ENCODE measurements around the gene KRTAP1-4. TPM values are rescaled to one million over a fixed set of nuclear protein-coding genes. Genes with fewer than 3 reads are reported as not detected.
"Not testable (repeated sequence)": the region's sequence is repeated elsewhere in the genome, so short reads cannot be mapped to it uniquely, and the experiment has no call there.

The KRTAP1-4 gene, protein sequence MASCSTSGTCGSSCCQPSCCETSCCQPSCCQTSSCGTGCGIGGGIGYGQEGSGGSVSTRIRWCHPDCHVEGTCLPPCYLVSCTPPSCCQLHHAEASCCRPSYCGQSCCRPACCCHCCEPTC
- polyA plus RNA-seq (ENCODE audit: insufficient read length in 12 of 12), result not detected
- long read RNA-seq, donor 1, result 0 reads
- long read RNA-seq, donor 2, result 0 reads
- long read RNA-seq, donor 3, result 0 reads
- long read RNA-seq, donor 4, result 0 reads
- long read RNA-seq, donor 5, result 0 reads
- long read RNA-seq, donor 6, result 0 reads
- long read RNA-seq, donor 7, result 0 reads
- long read RNA-seq, donor 8, result 0 reads
- long read RNA-seq, donor 9, result 0 reads
- long read RNA-seq, donor 10, result 0 reads
- long read RNA-seq, donor 11, result 0 reads

DNA sequence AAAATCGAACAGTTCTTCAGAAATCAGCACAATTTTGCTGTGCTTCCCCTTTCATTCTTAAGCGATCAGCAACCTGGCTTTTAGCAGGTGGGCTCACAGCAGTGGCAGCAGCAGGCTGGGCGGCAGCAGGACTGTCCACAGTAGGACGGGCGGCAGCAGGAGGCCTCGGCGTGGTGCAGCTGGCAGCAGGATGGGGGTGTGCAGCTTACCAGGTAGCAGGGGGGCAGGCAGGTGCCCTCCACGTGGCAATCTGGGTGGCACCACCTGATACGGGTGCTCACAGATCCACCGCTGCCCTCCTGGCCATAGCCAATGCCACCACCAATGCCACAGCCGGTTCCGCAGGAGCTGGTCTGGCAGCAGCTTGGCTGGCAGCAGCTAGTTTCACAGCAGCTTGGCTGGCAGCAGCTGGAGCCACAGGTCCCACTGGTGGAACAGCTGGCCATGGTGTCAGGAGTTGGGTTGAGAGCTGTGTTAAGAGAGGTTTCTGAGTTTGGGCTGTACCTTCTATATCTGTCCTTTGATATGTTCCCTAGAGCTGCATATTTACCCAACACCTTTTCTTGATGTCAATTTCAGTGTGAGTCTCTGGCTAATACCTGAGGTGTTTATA, at the start of gene KRTAP1-4:
Gene KRTAP1-4, minus strand, starts transcription at position 563 of the 613 bp plus-strand sequence. Its CDS starts 117 bp downstream, at position 446.
- no peak for DNase-seq

GRCh38 chr17:41076788-41077187, 46.8 kb upstream of the KRTAP1-4 start:
- DNase-seq, result no peak

DNA sequence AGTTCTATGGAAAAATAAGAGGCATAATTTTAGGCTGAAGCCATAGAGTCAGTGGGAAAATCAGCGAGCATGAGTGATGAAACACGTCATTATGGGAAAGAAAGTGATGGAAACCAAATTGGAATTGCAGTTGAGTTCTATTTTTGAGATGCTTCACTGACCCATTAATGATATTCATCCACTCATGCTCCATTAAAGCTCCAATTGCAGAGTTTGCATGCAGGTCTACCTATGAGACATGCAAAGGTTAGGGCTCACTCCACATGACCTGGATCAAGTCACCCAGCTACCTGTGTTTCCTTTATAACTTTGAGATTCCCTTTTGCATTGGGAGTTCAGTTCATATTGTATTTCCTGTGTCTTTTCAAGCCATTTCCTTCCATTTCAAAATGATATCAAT, 43.7 kb upstream of the KRTAP1-4 start:
- DNase-seq, result no peak

- DNase-seq, result no peak
Measured at GRCh38 chr17:41071606-41072360, 41.8 kb upstream of the KRTAP1-4 start.

GRCh38 chr17:41069031-41069430, 39.0 kb upstream of the KRTAP1-4 start:
- DNase-seq, result no peak

GRCh38 chr17:41067281-41067680, 37.3 kb upstream of the KRTAP1-4 start:
- DNase-seq, result no peak

DNA sequence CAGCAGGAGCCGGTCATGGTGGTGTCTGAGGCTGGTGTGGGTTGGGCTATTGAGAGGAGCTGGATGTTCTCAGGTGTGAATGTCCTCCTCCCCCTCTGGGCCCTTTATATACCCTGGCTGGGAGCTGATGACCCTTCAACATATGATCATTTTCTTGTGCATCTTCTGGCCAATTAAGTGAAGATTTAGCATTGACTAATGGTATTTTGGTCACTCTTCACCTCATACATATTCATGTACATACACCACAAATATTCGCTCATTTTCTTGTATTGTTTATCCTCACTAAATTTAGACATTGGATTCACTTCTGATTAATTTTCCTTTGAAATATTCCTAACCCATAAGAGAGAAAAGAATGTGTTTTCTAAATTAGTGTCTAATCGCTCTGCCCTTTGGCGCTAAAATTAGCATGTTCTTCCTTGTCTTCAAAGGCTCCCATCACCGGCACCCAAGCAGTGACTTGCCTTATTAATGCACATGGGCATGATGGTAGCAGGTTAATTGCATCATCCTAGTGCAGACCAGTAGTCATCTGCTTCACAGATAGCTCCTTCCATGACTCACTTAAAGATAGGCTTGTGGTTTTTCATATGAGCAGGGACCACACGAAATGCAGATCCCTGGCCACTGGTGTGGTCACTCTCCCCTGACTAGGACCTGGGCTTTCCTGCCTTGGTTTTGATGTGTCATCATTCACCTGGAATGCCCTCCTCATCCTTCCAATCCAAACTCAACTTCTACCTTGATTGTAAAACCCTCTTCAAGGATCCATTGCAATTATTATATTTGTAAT, 36.0 kb upstream of the KRTAP1-4 start, which contains the start of gene KRTAP2-4:
Gene KRTAP2-4, minus strand, starts transcription at position 51 of the 796 bp plus-strand sequence. Its CDS starts 34 bp downstream, at position 17.
- DNase-seq, result no peak

GRCh38 chr17:41065016-41065689, 35.2 kb upstream of the KRTAP1-4 start:
- not testable (repeated sequence) for DNase-seq

DNA sequence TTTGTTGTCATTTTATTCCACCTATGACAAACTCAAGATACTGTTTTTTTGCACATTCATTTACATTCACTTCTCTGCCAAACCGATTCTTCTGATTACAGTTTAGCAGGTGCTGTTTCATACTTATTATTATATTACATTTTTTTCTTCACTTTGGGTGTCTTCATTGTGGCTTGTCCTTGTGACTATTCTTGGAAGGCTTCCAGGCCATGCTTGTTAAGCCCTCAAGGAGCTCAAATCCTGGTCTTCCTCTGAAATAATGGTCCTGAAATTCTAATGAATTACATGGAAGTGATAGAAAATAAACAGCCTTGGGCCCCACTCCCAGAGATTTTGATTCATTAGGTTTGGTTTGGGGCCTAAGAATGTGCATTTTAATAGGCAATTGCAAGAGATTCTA, 34.3 kb upstream of the KRTAP1-4 start:
- DNase-seq, result no peak

DNA sequence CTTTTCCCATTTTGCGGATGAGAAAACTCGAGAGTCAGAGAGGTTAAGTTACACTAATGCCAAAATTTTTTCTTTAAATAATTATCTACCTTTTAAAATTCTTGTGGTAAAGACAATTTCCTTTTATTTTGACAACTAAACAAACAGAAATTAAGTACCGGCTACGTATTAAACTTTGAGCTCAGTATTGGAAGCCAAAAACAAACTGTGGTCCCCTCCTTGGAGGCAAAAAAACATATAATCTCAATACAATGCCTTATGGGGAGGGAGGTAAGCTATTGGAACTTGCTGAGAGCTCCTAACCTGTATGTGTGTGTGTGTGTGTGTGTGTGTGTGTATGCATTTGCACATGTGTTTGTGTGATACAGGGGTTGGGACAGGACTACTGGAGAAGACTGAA, 33.5 kb upstream of the KRTAP1-4 start:
- no peak for DNase-seq

GRCh38 chr17:41061964-41062363, 32.0 kb upstream of the KRTAP1-4 start:
- no peak for DNase-seq

DNA sequence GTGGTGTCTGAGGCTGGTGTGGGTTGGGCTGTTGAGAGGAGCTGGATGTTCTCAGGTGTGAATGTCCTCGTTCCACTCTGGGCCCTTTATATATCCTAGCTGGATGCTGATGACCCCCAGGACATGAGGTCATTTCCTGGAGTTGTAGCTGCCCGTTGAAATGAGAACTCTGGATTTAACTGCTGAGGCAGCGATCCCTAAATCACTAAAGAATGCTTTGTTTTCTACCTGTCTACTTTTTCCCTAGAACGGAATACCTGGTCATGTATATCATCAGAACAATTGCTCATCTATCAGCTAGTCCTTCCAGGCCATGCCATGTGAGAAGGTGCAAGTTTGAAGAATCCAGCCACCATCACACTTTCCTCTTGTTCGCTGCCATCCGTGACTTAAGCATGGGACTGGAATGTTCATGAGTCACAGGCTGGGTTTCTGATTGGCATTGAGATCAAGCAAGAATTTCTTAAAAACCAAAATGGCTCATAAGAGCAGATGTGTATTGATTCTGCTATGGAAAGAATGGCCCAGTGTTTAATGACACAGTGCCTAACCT, 30.1 kb upstream of the KRTAP1-4 start, which contains the start of gene KRTAP2-3:
Gene KRTAP2-3, minus strand, starts transcription at position 63 of the 553 bp plus-strand sequence. CDS start 64 bp downstream, outside the sequence.
- no peak for DNase-seq

DNA sequence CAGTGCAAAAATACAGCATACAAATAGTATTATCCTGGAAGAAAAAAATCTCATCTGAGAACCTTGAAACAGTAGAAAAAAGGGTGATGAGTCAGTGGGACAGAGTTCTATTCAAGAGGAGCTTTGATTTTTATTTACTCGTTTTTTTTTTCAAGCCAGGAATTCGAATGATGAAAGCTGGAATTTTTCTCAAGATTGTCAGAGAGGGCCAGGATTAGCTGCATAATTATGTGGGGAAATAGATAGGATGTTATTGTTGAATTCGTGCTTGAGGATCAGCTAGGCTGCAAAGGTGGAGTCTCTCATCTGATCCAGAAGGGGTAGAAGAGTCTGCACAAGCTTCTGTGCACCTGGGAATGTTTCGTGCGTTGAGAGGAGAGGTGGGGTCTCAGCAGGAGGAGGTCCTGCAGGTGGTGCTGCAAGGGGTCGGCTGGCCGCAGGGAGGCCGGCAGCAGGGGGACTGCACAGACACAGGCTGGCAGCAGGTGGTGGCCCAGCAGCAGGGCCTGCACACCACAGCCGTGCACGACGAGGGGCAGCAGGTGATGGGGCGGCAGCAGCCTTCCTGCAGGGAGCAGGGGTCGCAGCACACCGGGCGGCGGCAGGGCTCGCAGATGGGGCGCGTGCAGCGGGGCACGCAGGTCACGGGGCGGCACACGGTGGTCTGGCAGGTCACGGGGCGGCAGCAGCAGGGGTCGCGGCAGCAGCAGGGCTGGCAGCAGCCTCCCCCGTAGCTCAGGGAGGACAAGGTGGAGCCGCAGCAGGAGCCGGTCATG, 29.5 kb upstream of the KRTAP1-4 start:
- DNase-seq, result not testable (repeated sequence)

GRCh38 chr17:41058741-41059140, 28.7 kb upstream of the KRTAP1-4 start:
- DNase-seq, result no peak

DNA sequence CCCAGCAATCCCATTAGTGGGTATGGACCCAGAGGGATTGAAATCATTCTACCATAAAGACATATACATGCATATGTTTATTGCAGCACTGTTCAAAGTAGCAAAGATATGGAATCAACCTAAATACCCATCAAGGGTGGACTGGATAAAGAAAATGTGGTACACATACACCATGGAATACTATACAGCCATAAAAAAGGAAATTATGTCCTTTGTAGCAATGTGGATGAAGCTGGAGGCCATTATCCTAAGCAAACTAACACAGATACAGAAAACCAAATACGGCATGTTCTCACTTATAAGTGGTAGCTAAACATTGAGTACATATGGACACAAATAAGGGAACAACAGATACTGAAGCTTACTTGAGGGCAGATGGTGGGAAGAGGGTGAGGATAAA, 27.6 kb upstream of the KRTAP1-4 start:
- no peak for DNase-seq

- DNase-seq, result not testable (repeated sequence)
Measured at GRCh38 chr17:41055130-41055529, 25.1 kb upstream of the KRTAP1-4 start, which contains the start of gene KRTAP2-2. Gene KRTAP2-2 (minus strand): TSS chr17:41055230. CDS start chr17:41055211, 19 bp downstream.

- not testable (repeated sequence) for DNase-seq
Measured at GRCh38 chr17:41054556-41054955, 24.6 kb upstream of the KRTAP1-4 start.

GRCh38 chr17:41054025-41054424, 24.0 kb upstream of the KRTAP1-4 start:
- no peak for DNase-seq

DNA sequence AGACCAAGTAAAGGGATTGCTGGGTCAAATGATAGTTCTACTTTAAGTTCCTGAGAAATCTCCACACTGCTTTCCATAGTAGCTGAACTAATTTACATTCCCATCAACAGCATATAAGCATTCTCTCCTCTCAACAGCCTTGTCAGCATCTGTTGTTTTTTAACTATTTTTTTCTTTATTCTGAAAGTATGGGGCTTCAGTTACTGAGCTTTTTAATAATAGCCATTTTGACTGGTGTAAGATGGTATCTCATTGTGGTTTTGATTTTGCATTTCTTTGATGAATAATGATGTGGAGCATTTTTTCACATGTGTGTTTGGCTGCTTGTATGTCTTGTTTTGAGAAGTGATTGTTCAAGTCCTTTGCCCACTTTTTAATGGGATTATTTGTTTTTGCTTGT, 22.6 kb upstream of the KRTAP1-4 start:
- DNase-seq, result no peak

DNA sequence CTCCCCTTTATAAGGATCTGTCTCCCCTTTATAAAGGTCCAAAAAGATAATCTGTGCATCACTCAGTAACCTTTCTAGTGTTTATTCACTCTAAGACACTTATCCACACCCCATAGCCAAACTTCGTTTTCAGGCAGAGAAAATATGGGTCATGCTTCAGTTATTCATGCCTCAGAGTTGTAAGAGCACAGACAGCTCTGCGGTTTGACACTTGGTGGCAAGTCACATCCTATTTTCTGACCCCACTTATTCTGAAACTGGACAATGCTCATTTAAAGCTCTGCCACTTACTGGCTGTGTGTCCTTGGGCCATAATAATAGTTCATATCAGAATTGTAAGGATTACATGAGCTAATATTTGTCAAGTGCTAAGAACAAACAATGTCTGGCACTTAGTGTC, 19.1 kb upstream of the KRTAP1-4 start:
- no peak for DNase-seq

Measured in muscle of arm (tissue), 14 donors.